Suppressor macrophage (primary cell): ENCODE results near the gene GRAMD1C.
"Not testable (repeated sequence)": the region's sequence is repeated elsewhere in the genome, so short reads cannot be mapped to it uniquely, and the experiment has no call there.

Experiments
- DNase-seq, 4 experiments: peaks; one replicate each; pipeline ENCODE4 v3.0.0-alpha.2; 2020 to 2022
- total RNA-seq, 17 experiments: gene quantifications; one replicate each; lab custom pipeline; 2026; ENCODE audit warnings: mixed read lengths in 6 of 17, inconsistent platforms in 3 of 17; lab: John Stamatoyannopoulos, UW

Gene GRAMD1C
- 0 to 3.0 (median 0.14) reads per million in 17 experiments for total RNA-seq

- DNase-seq, result peak; percentile 90 to 96 (median 94)
Observed at GRCh38 chr3:113838631-113839209, at the start of gene GRAMD1C. GRAMD1C (plus strand) TSS chr3:113838788; CDS start chr3:113838910, 122 bp downstream.

DNA sequence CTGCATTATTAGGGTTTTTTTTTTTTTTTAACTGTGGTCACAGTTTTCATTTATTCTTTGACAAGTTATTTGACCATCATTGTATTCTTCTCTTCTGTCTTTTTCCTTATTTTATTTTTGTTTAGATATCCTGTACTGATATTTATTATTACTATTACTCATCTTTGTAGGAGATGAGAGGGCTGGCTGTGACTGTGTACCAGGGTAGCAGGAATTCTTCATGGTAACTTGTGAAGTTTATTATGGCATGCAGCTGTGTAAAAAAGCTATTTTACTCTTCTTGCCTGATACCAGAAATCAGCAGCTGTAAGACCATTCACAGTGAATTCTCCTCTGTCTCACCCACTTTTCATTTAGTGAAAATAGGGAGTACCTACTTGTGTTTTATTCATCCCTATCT lies 47.2 kb upstream of the GRAMD1C start:
- DNase-seq, result no peak

DNA sequence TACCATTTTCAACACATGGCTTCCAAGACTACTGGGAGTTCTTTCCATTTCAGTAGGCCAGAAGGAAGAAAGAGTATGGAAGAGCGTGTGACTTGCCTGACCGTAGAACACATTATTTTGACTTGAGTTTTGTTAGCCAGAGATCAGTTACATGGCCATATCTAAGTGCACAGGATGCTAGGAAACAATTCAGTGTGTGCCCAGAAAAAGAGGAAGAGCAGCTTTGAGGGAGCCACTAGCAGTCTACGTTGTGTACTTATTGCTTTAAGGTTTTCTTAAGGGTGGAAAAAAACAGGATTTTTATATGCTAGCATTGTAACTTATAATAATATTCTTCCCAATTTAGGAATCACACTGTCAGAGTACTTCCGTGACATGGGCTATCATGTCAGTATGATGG lies 44.1 kb upstream of the GRAMD1C start:
- peak in 2 of 4 experiments; percentile 9 to 16 for DNase-seq

- no peak for DNase-seq
Observed at GRCh38 chr3:113795693-113796092, 42.9 kb upstream of the GRAMD1C start.

DNA sequence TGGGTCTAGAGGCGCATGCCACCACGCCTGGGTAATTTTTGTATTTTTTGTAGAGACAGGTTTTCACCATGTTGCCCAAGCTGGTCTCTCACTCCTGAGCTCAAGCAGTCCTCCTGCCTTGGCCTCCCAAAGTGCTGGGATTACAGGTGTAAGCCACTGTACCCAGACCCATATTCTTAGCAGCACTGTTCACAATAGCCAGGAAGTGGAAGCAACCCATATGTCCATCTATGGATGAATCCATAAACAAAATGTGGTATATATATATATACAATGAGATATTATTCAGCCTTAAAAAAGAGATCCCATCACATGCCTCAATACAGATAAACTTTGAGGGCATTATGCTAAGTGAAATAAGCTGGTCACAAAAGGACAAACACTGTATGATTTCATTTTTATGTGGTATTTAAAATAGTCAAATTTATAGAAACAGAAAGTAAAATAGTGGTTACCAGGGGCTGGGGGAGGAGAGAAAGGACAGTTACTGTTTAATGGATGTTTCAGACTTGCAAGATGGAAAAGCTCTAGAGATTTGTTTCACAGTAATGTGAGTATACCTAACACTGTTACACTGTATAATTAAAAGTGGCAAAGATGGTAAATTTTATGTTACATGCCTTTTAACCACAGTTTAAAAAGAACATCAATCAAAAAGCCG lies 35.7 kb upstream of the GRAMD1C start:
- DNase-seq, result no peak

GRCh38 chr3:113804661-113805060 lies 33.9 kb upstream of the GRAMD1C start:
- DNase-seq, result no peak

- DNase-seq, result no peak
Observed at GRCh38 chr3:113805249-113805648, 33.3 kb upstream of the GRAMD1C start.

DNA sequence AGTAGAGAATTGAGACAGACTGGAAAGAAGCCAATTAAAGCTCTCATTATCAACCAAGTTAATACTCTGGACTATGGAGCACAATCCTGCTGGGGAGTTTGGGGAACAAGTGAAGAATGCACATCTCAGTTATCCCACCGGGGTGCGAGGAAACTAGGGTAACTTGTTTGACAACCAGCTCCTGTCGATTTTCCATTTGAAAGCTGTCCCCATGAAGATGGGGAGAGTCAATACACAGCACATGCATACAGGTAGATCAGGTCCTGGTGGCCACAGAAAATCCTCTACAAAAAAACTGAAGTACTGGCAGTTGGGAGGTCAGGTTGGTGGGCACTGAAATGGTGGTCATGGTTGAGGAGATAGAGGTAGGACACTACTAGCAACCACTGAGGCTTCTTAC lies 25.7 kb upstream of the GRAMD1C start:
- no peak for DNase-seq

- no peak for DNase-seq
Observed at GRCh38 chr3:113819866-113820265, 18.7 kb upstream of the GRAMD1C start.

- peak; percentile 30 to 72 (median 56) for DNase-seq
Observed at GRCh38 chr3:113825090-113825489, 13.5 kb upstream of the GRAMD1C start.

- peak in 3 of 4 experiments; percentile 17 to 47 (median 47) for DNase-seq
Observed at GRCh38 chr3:113828600-113828999, 10.0 kb upstream of the GRAMD1C start.

- DNase-seq, result no peak
Observed at GRCh38 chr3:113829576-113830354, 8.8 kb upstream of the GRAMD1C start.

DNA sequence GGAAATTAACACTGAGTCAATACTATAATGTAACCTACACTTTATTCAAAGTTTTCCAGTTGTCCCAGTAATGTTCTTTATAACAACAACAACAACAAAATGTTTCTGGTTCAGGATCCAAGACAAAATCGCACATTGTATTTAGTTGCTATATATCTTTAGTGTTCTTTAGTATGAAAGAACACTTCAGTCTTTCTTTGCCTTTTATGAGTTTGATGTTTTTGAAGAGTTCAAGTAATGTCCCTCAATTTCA lies 7.6 kb upstream of the GRAMD1C start:
- DNase-seq, result no peak

- no peak for DNase-seq
Observed at GRCh38 chr3:113832477-113833164, 6.0 kb upstream of the GRAMD1C start.

DNA sequence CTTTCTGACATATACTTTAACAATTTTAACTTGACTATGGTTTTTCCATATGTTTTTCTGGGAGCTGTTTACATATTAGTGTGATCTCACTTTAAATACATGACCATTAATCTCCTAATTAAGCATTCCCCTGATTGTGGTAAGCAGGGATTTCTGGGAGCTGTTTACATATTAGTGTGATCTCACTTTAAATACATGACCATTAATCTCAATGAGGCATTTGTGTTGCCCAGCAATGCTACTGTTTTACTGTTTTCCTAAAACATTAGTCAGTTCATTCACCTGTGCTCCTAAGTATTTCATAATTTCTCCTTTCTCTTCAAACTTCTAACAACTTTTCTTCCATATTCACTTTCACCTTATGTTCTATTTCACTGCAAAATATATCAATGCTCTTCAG lies 3.6 kb upstream of the GRAMD1C start:
- DNase-seq, result no peak

- DNase-seq, result no peak
Observed at GRCh38 chr3:113839551-113839950, 963 bp downstream of the GRAMD1C start.

GRCh38 chr3:113844622-113845222 lies 6.1 kb downstream of the GRAMD1C start:
- peak; percentile 20 to 68 (median 34) for DNase-seq

DNA sequence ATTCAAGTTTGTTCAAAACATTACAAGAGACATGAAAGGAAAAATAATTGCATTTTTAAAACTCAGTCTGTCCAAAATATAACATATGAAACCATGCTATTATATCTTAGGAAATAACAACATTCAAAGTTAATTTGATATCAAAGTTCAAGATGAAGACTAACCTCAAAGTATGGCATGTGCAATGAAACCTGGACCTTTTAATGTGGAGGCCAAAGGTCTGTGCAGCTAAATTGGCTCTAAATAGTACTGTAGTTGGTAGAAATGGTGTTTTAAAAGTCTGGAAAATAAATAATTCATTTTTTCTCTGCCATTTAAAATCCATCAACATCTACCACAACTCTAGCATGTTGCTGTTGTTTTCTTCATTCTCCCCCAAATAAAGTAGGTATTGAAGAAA lies 8.7 kb downstream of the GRAMD1C start:
- no peak for DNase-seq

DNA sequence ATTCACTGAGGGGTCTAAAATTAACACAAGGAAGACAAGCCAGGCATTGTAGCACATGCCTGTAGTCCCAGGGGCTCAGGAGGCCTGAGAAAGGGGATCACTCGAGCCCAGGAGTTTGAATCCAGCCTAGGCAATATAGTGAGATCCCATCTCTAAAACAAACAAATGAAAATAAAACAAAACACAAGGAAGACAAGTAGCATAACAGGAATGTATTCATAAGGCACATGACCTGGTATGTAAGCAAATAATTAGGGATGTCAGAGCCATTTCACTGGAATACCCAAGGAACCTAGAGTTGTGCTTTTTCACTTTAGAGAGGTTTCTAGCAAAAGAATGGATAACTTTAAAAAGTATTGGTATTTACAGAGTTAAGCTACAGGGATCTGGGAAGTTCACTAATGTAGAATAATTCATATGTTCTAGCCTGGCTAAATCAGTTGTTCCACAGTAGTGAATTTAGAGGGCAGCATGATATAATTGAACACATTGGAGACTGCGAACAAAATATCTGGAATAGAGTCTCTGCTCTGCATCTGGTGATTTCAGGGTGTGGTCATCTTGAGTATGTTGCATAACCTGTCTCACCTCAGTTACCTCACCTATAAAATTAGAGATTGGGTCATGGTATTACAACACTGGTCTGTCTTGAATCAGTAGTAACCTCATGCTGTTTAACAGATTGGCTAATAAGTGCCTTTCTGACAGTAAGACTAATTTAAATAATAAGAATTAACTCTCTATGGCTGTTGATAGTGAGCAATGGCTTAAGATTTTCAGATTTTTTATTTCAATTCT lies 9.3 kb downstream of the GRAMD1C start:
- no peak for DNase-seq

DNA sequence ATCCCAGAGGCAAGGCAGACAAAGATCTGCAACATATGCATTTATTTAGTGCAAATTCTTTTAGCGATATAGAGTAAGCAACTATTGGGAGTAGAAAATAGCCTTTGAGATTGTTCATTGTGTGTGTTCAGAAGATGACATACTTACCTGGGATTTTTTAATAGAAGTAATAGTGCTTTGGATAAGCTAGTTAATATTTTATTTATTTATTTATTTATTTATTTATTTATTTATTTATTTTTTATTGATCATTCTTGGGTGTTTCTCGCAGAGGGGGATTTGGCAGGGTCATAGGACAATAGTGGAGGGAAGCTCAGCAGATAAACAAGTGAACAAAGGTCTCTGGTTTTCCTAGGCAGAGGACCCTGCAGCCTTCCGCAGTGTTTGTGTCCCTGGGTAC lies 10.5 kb downstream of the GRAMD1C start:
- DNase-seq, result not testable (repeated sequence)

DNA sequence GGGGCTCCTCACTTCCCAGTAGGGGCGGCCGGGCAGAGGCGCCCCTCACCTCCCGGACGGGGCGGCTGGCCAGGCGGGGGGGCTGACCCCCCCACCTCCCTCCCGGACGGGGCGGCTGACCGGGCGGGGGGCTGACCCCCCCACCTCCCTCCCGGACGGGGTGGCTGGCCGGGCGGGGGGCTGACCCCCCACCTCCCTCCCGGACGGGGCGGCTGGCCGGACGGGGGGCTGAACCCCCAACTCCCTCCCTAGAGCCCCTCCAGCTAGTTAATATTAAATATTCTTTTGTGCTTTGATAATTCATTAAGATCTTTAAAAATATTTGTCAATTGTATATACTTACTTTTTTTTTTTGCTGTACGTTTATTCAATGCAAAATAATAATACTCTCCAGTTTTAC lies 11.3 kb downstream of the GRAMD1C start:
- DNase-seq, result not testable (repeated sequence)

DNA sequence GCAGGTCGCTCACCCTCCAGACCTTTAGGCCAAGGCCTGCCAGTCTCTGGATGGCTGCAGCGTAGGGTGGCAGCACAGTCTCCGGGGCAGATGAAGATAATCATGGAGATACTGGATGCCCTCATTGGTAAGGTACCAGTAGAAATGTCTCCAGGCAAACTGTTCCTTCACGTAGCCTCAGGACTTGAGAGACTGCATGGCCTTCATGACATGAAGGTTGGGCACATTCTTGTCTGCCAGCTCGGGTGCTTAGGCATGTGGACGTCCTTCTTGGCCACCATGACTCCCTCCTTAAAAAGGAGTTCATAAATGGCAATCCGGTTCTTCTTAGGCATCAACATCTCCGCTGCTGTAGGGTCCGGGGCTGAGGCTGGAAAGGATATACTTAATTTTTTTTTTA lies 11.8 kb downstream of the GRAMD1C start:
- DNase-seq, result not testable (repeated sequence)
